Activated effector memory CD4-positive, alpha-beta T cell treated with anti-CD3 and anti-CD28 coated beads, Interleukin-2, amount 50 U/mL, for 16 hours (primary cell): Measurements from ENCODE around the gene EBI3.
"Not testable (repeated sequence)": the region's sequence is repeated elsewhere in the genome, so short reads cannot be mapped to it uniquely, and the experiment has no call there.

Experiments used
- DNase-seq: peaks from one replicate; pipeline ENCODE4 v3.0.0-alpha.2; 2020

The EBI3 gene

GRCh38 chr19:4279530-4280422 is 50.5 kb downstream of the EBI3 start:
- DNase-seq, result no peak

GRCh38 chr19:4284176-4284958 is 55.0 kb downstream of the EBI3 start:
- DNase-seq, result no peak

GRCh38 chr19:4284974-4285373 is 55.7 kb downstream of the EBI3 start:
- DNase-seq, result no peak

- DNase-seq, result not testable (repeated sequence)
Observed at GRCh38 chr19:4286141-4286540, 56.8 kb downstream of the EBI3 start.
